Measurements from ENCODE around the gene SHLD2.
"Not testable (repeated sequence)": the region's sequence is repeated elsewhere in the genome, so short reads cannot be mapped to it uniquely, and the experiment has no call there.

DNA sequence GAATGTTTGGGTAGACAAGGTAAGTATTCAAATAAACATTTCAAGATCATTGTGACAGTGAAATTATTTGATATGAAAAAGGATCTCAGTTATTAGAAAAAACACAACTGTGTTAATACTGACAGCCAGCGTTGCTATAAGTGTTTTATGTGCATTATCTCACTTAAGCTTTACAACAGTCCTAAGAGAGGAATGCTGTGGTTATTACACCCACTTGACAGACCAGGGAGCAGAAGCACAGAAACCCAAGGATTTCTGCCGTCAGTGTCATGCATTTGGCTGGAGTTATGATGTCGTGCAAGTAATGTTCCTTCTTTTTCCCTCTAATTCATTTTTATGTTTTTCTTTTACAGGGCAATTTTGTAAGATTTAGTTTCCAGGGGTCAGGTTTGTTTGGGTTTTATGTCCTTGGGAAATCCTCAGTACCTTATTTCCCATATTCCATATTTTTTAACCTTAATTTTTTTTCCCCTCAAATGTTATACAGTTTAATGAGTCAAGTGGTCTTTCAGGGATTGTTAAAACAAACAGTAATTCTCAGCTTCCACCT lies 32.7 kb downstream of the SHLD2 start:
- TF ChIP-seq, protein P1, sequence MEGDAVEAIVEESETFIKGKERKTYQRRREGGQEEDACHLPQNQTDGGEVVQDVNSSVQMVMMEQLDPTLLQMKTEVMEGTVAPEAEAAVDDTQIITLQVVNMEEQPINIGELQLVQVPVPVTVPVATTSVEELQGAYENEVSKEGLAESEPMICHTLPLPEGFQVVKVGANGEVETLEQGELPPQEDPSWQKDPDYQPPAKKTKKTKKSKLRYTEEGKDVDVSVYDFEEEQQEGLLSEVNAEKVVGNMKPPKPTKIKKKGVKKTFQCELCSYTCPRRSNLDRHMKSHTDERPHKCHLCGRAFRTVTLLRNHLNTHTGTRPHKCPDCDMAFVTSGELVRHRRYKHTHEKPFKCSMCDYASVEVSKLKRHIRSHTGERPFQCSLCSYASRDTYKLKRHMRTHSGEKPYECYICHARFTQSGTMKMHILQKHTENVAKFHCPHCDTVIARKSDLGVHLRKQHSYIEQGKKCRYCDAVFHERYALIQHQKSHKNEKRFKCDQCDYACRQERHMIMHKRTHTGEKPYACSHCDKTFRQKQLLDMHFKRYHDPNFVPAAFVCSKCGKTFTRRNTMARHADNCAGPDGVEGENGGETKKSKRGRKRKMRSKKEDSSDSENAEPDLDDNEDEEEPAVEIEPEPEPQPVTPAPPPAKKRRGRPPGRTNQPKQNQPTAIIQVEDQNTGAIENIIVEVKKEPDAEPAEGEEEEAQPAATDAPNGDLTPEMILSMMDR (IDR thresholded peaks at IDR 0.05; ENCODE audit: low read length) = not testable (repeated sequence)
- TF ChIP-seq EZH2phosphoT487 (IDR thresholded peaks at IDR 0.05; ENCODE audit: low read length); EZH2 (optimal IDR thresholded peaks at IDR 0.05; ENCODE audit: low read depth, low read length): not testable (repeated sequence)

Measured in MM.1S (cell line).